GM19438 (cell line): ENCODE results near the gene GALNT12.

Source experiments
- ATAC-seq: cut with Tn5 transposase; IDR thresholded peaks from one replicate; pipeline ENCODE4 v1.9.1; 2021; ENCODE audit warnings: low read depth; ENCODE audit not compliant: unreplicated experiment

Gene GALNT12

GRCh38 chr9:98854266-98854665 is 46.8 kb downstream of the GALNT12 start:
- ATAC-seq: no peak

GRCh38 chr9:98855592-98855991 is 48.1 kb downstream of the GALNT12 start:
- no peak for ATAC-seq

GRCh38 chr9:98856982-98857381 is 49.5 kb downstream of the GALNT12 start:
- no peak for ATAC-seq

- no peak for ATAC-seq
Observed at GRCh38 chr9:98859941-98860340, 52.5 kb downstream of the GALNT12 start.

GRCh38 chr9:98860871-98861293 is 53.4 kb downstream of the GALNT12 start:
- no peak for ATAC-seq

- ATAC-seq: no peak
Observed at GRCh38 chr9:98861781-98862504, 54.5 kb downstream of the GALNT12 start.

GRCh38 chr9:98862936-98863335 is 55.5 kb downstream of the GALNT12 start:
- ATAC-seq: no peak

- no peak for ATAC-seq
Observed at GRCh38 chr9:98864281-98865174, 57.1 kb downstream of the GALNT12 start.

GRCh38 chr9:98865284-98865875 is 57.9 kb downstream of the GALNT12 start:
- ATAC-seq: no peak

- no peak for ATAC-seq
Observed at GRCh38 chr9:98866435-98867102, 59.1 kb downstream of the GALNT12 start.

- no peak for ATAC-seq
Observed at GRCh38 chr9:98867103-98867428, 59.6 kb downstream of the GALNT12 start.

GRCh38 chr9:98867429-98868168 is 60.1 kb downstream of the GALNT12 start:
- no peak for ATAC-seq

GRCh38 chr9:98869078-98869745 is 61.7 kb downstream of the GALNT12 start:
- no peak for ATAC-seq

GRCh38 chr9:98869866-98870265 is 62.4 kb downstream of the GALNT12 start:
- no peak for ATAC-seq

- ATAC-seq: no peak
Observed at GRCh38 chr9:98870782-98871557, 63.5 kb downstream of the GALNT12 start.

- ATAC-seq: no peak
Observed at GRCh38 chr9:98871558-98872065, 64.1 kb downstream of the GALNT12 start.

- ATAC-seq: no peak
Observed at GRCh38 chr9:98873526-98873925, 66.1 kb downstream of the GALNT12 start.

- no peak for ATAC-seq
Observed at GRCh38 chr9:98873951-98874371, 66.5 kb downstream of the GALNT12 start.
